Measurements from ENCODE around the gene CRYBA2.

Gene CRYBA2

GRCh38 chr2:218952160-218952559 is 41.1 kb downstream of the CRYBA2 start:
- no peak for DNase-seq

- no peak for DNase-seq
These were observed 46.6 kb downstream of the CRYBA2 start for GRCh38 chr2:218946621-218947020.

- no peak for DNase-seq
These were observed 48.3 kb downstream of the CRYBA2 start for GRCh38 chr2:218944759-218945404.
